Central memory CD8-positive, alpha-beta T cell (primary cell): ENCODE measurements around the gene TM9SF2.

ENCODE experiments used
- ATAC-seq: fragments of 150-1000 bp; cut with Tn5 transposase; replicated peaks from 2 replicates; pipeline ENCODE4 v1.10.0; 2022; ENCODE audit warnings: mild to moderate bottlenecking, moderate FRiP score, moderate number of reproducible peaks; ENCODE audit not compliant: poor library complexity, severe bottlenecking; ENCODE audit errors: extremely low read depth
- DNase-seq, 2 donors: peaks; one replicate each; pipeline ENCODE4 v3.0.0; 2021; ENCODE audit warnings: low spot score in 2 of 2
- H3K27ac Mint-ChIP-seq: one replicate; pipeline ENCODE4 v1.8.0; 2022; ENCODE audit warnings: low read depth, mild to moderate bottlenecking, moderate library complexity, mixed read lengths
- H3K27me3 Mint-ChIP-seq: one replicate; pipeline ENCODE4 v1.8.0; 2022; ENCODE audit warnings: mixed read lengths
- H3K36me3 Mint-ChIP-seq: one replicate; pipeline ENCODE4 v1.8.0; 2022; ENCODE audit warnings: mild to moderate bottlenecking, moderate library complexity, mixed read lengths; ENCODE audit not compliant: insufficient read depth
- H3K4me1 Mint-ChIP-seq: one replicate; pipeline ENCODE4 v1.8.0; 2022; ENCODE audit warnings: mixed read lengths
- H3K4me3 Mint-ChIP-seq: one replicate; pipeline ENCODE4 v1.8.0; 2022; ENCODE audit warnings: mild to moderate bottlenecking, moderate library complexity, mixed read lengths
- H3K9me3 Mint-ChIP-seq: one replicate; pipeline ENCODE4 v1.8.0; 2022; ENCODE audit warnings: mixed read lengths

Gene TM9SF2

GRCh38 chr13:99500839-99501183, 461 bp upstream of the TM9SF2 start:
- Mint-ChIP-seq H3K27ac (peak overlapping the region; percentile 98), H3K9me3 (no peaks in the 10 kb centered on the region), H3K4me3 (peak overlapping the region; percentile 100), H3K27me3 (no peaks in the 10 kb centered on the region), H3K36me3 (peaks cover 31% of the 10 kb centered on the region), H3K4me1 (peaks cover 77% of the 10 kb centered on the region)
- DNase-seq = no peak
- ATAC-seq = peak; percentile 3

- Mint-ChIP-seq H3K36me3 (peaks cover 24% of the 10 kb centered on the region), H3K27me3 (no peaks in the 10 kb centered on the region), H3K4me1 (peaks cover 78% of the 10 kb centered on the region), H3K9me3 (no peaks in the 10 kb centered on the region), H3K4me3 (peak overlapping the region; percentile 100), H3K27ac (peak overlapping the region; percentile 98)
- ATAC-seq (peak; percentile 9), DNase-seq (peak in 1 of 2 donors; percentile 11)
Observed at GRCh38 chr13:99501848-99502301, 603 bp downstream of the TM9SF2 start.

- no peaks in the 10 kb centered on the region for H3K9me3 Mint-ChIP-seq
- H3K4me3 Mint-ChIP-seq = peak overlapping the region; percentile 11
- peaks cover 23% of the 10 kb centered on the region for H3K36me3 Mint-ChIP-seq
- H3K27ac Mint-ChIP-seq = peak overlapping the region; percentile 74
- peaks cover 74% of the 10 kb centered on the region for H3K4me1 Mint-ChIP-seq
- H3K27me3 Mint-ChIP-seq = no peaks in the 10 kb centered on the region
- ATAC-seq (no peak), DNase-seq (no peak)
Observed at GRCh38 chr13:99505814-99506269, 4.6 kb downstream of the TM9SF2 start.

- H3K9me3 Mint-ChIP-seq = no peaks in the 10 kb centered on the region
- H3K4me3 Mint-ChIP-seq = no peak overlapping the region
- no peaks in the 10 kb centered on the region for H3K27me3 Mint-ChIP-seq
- DNase-seq = no peak
- ATAC-seq = no peak
- H3K36me3 Mint-ChIP-seq = peaks cover 16% of the 10 kb centered on the region
- peaks cover 74% of the 10 kb centered on the region for H3K4me1 Mint-ChIP-seq
- H3K27ac Mint-ChIP-seq = peak overlapping the region; percentile 12
Observed at GRCh38 chr13:99506634-99507033, 5.4 kb downstream of the TM9SF2 start.

DNA sequence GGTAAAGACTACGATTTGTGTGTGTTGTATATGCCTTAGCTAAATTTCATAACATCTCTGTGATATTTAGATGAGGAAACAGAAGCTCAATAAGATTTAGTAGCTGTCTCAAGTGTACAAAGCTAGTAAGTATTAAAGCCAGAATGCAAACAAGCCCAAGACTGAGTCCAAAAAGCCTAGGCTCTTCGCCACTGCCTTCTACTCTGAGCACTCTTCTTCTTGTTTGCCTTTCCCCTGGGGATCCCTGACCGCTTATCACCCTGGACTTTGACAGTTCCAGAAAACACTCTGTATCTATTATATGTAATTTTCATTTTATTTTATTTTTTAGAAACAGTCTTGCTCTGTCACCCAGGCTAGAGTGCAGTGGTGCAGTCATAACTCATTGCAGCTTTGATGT, 5.8 kb downstream of the TM9SF2 start:
- Mint-ChIP-seq H3K4me3 (no peak overlapping the region), H3K4me1 (peaks cover 74% of the 10 kb centered on the region), H3K9me3 (no peaks in the 10 kb centered on the region), H3K27me3 (no peaks in the 10 kb centered on the region), H3K27ac (peak overlapping the region; percentile 12), H3K36me3 (peaks cover 16% of the 10 kb centered on the region)
- DNase-seq (no peak), ATAC-seq (no peak)

DNA sequence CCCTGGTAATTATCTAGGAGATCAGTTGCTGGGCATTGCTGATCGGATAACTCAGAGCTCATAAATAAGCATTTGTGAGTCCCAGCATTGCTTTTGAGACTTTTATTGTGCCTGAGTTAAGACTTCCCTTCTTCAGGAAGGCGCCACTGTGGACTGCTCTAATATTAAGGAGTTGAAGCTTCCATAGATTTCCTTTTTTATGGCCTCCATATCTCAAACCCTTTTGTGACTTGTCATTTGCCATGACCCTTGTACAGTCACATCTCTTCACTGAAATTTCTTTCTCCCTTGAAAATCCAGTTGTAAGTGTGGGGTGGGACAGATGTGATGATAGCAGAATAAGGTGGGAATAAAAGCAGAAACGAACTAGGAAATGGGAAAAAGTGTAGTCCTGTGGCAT, 6.3 kb downstream of the TM9SF2 start:
- Mint-ChIP-seq H3K27ac (no peak overlapping the region), H3K9me3 (no peaks in the 10 kb centered on the region), H3K4me3 (no peak overlapping the region), H3K4me1 (peaks cover 74% of the 10 kb centered on the region), H3K27me3 (no peaks in the 10 kb centered on the region), H3K36me3 (peaks cover 16% of the 10 kb centered on the region)
- DNase-seq = no peak
- no peak for ATAC-seq

GRCh38 chr13:99507986-99508385, 6.7 kb downstream of the TM9SF2 start:
- peaks cover 78% of the 10 kb centered on the region for H3K4me1 Mint-ChIP-seq

DNA sequence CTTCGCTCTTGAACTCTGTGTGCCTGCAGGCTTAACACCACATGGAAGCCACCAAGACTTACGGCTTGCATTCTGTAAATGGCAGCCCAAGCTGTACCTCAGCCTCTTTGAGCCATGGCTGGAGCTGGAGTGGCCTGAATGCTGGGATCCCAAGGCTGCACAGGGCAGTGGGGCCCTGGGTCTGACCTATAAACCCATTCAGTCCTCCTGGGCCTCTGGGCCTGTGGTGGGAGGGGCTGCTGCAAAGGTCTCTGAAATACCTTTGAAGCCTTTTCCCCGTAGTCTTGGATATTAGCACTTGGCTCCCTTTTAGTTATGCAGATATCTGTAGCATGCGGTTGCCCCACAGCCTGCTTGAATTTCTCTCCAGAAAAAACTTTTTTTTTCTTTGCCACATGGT, 8.2 kb downstream of the TM9SF2 start:
- DNase-seq (no peak), ATAC-seq (no peak)
- Mint-ChIP-seq H3K4me3 (no peak overlapping the region), H3K27ac (no peak overlapping the region), H3K9me3 (no peaks in the 10 kb centered on the region), H3K4me1 (peaks cover 77% of the 10 kb centered on the region), H3K36me3 (peaks cover 14% of the 10 kb centered on the region), H3K27me3 (no peaks in the 10 kb centered on the region)

More at GRCh38 chr13:99507986-99508385, 6.7 kb downstream of the TM9SF2 start:
- H3K27ac Mint-ChIP-seq = no peak overlapping the region
- H3K27me3 Mint-ChIP-seq = no peaks in the 10 kb centered on the region
- no peak for ATAC-seq
- no peak for DNase-seq
- no peak overlapping the region for H3K4me3 Mint-ChIP-seq
- no peaks in the 10 kb centered on the region for H3K9me3 Mint-ChIP-seq
- peaks cover 16% of the 10 kb centered on the region for H3K36me3 Mint-ChIP-seq

DNA sequence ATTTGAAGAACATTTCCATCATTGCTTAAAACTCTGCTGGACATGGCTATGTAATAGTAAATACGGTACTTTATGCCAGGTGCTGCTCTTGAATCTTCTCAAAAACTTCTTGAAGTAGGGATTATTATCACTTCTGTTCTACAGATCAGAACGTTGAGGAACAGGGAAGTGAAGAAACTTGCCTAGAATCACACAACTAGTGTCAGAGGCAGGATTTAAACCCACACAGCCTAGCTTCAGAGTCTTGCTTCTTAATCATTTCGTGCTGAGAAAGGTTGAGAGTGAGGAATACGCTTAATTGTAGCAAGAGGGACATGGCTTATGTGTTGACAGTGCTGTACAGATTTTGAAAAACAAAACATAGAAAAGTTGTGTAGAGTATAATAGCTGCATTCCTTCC, 13.5 kb downstream of the TM9SF2 start:
- no peaks in the 10 kb centered on the region for H3K9me3 Mint-ChIP-seq
- peaks cover 18% of the 10 kb centered on the region for H3K36me3 Mint-ChIP-seq
- no peak overlapping the region for H3K27ac Mint-ChIP-seq
- ATAC-seq = no peak
- H3K4me1 Mint-ChIP-seq = peaks cover 66% of the 10 kb centered on the region
- DNase-seq = no peak
- no peaks in the 10 kb centered on the region for H3K27me3 Mint-ChIP-seq
- no peak overlapping the region for H3K4me3 Mint-ChIP-seq

DNA sequence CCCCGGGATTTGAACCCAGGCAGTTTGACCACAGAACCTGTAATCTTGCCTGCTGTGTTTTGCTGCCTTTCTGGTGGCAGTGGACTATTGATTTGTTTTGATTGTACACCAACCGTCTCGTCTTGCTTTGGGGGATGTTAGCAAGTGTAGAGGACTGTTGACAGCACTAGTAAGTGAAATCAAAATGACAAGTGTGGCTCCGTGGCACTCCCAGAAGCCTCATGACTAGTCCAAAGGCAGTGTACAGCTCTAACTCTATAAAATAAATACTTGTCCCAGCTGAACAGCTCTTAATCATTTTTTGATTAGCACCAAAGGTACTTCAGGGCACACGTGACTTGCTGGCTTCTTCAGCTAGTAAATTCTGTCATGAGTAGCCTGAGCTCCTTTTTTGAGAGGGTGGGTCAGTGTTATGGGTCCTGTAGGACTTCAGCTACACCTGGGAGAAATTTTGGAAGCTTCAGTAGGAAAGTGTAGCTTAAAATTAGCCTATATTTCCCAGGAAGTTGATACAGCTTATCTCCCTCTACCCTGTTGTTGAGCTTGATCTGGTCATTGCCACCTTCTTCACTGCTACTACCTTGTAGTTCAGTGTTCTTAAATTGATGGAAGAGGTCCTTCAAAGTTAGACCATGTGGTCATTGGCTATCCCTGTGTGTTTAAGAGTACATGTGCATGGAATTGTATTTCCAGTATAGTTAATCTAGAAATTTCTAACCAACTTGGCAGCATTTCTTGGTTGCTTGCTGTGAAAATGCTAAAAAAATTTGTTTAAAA, 15.1 kb downstream of the TM9SF2 start:
- Mint-ChIP-seq H3K27ac (no peak overlapping the region), H3K9me3 (no peaks in the 10 kb centered on the region), H3K4me3 (no peak overlapping the region), H3K36me3 (peaks cover 26% of the 10 kb centered on the region), H3K27me3 (no peaks in the 10 kb centered on the region), H3K4me1 (peaks cover 51% of the 10 kb centered on the region)
- ATAC-seq = no peak
- no peak for DNase-seq

DNA sequence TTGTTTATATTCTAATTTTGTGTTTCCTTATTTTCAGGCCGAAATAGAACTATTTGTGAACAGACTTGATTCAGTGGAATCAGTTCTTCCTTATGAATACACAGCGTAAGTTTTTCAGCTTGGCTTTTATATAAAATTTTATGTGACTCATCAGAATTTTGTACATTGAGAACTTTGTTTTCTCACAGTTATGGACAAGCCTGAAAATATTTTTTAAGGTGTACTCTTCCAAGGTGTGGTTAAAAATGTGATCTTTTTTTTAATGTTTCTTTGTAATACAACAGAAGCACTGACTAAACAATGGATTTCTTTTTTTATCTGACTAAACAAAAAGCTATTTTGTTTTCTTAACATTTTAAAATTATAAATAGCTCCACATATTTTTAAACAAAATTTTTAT, 16.3 kb downstream of the TM9SF2 start:
- peaks cover 36% of the 10 kb centered on the region for H3K36me3 Mint-ChIP-seq

DNA sequence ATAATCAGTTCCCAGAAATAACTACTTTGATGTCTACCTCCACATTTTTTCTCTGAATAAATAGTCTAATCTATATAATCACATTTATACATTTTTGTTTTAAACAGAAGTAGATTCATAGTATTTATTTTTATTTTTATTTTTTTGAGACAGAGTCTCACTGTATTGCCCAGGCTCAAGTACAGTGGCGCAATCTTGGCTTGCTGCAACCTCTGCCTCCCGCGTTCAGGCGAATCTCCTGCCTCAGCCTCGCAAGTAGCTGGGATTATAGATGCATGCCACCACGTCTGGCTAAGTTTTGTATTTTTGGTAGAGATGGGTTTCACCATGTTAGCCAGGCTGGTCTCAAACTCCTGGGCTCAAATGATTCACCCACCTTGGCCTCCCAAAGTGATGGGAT, 16.7 kb downstream of the TM9SF2 start:
- no peak overlapping the region for H3K27ac Mint-ChIP-seq
- H3K27me3 Mint-ChIP-seq = no peaks in the 10 kb centered on the region
- H3K36me3 Mint-ChIP-seq = peaks cover 36% of the 10 kb centered on the region
- no peak for DNase-seq
- H3K4me3 Mint-ChIP-seq = no peak overlapping the region
- H3K4me1 Mint-ChIP-seq = peaks cover 34% of the 10 kb centered on the region
- no peak for ATAC-seq
- H3K9me3 Mint-ChIP-seq = no peaks in the 10 kb centered on the region

More for the DNA sequence above, 16.3 kb downstream of the TM9SF2 start:
- ATAC-seq = no peak
- peaks cover 39% of the 10 kb centered on the region for H3K4me1 Mint-ChIP-seq
- H3K27me3 Mint-ChIP-seq = no peaks in the 10 kb centered on the region
- H3K27ac Mint-ChIP-seq = no peak overlapping the region
- no peak for DNase-seq
- H3K9me3 Mint-ChIP-seq = no peaks in the 10 kb centered on the region
- H3K4me3 Mint-ChIP-seq = no peak overlapping the region

DNA sequence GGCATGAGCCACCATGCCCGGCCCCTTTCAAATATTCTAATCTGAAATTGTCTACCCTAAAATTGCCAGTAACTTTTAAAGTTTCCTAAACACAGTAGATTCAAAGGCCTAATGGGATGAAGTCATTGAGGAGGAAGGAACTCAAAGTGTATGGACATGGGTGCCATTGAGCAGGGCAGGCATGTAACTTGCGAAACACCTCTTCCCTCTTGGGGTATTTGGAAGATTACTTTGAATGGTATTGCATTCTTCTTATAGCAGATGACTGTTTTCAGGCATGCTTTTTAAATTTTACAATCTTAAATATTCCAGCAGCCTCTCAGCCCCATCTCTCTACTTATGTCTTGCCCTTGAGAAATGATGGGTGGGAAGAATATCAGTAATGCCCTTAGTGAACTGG, 21.0 kb downstream of the TM9SF2 start:
- Mint-ChIP-seq H3K9me3 (no peaks in the 10 kb centered on the region), H3K27ac (no peak overlapping the region), H3K4me1 (peaks cover 35% of the 10 kb centered on the region), H3K27me3 (no peaks in the 10 kb centered on the region), H3K36me3 (peaks cover 54% of the 10 kb centered on the region), H3K4me3 (no peak overlapping the region)
- DNase-seq (no peak), ATAC-seq (no peak)
